Dedifferentiated amniotic fluid mesenchymal stem cell (primary cell): Measurements from ENCODE around the gene HRK.

ENCODE experiments used
- DNase-seq: peaks from one replicate; pipeline ENCODE4 v3.0.0-alpha.2; 2016; ENCODE audit errors: extremely low spot score

HRK gene

GRCh38 chr12:116898669-116899068 is 17.4 kb upstream of the HRK start:
- no peak for DNase-seq

- DNase-seq: no peak
Observed at GRCh38 chr12:116897476-116897875, 16.2 kb upstream of the HRK start.

GRCh38 chr12:116896411-116896924 is 15.2 kb upstream of the HRK start:
- DNase-seq: no peak

- DNase-seq: no peak
Observed at GRCh38 chr12:116894913-116895312, 13.7 kb upstream of the HRK start.

- no peak for DNase-seq
Observed at GRCh38 chr12:116892349-116893140, 11.3 kb upstream of the HRK start.

GRCh38 chr12:116891019-116891418 is 9.8 kb upstream of the HRK start:
- DNase-seq: no peak

- DNase-seq: no peak
Observed at GRCh38 chr12:116890330-116890729, 9.1 kb upstream of the HRK start.

- DNase-seq: no peak
Observed at GRCh38 chr12:116887897-116888296, 6.7 kb upstream of the HRK start.

- DNase-seq: no peak
Observed at GRCh38 chr12:116887244-116887643, 6.0 kb upstream of the HRK start.

GRCh38 chr12:116885491-116885890 is 4.2 kb upstream of the HRK start:
- DNase-seq: no peak

- no peak for DNase-seq
Observed at GRCh38 chr12:116884871-116885270, 3.6 kb upstream of the HRK start.

- no peak for DNase-seq
Observed at GRCh38 chr12:116882742-116883141, 1.5 kb upstream of the HRK start.

GRCh38 chr12:116881877-116882507 is 751 bp upstream of the HRK start:
- DNase-seq: no peak

GRCh38 chr12:116880817-116881324 is 370 bp downstream of the HRK start:
- no peak for DNase-seq

- no peak for DNase-seq
Observed at GRCh38 chr12:116880213-116880816, 926 bp downstream of the HRK start.

GRCh38 chr12:116879509-116880212 is 1.6 kb downstream of the HRK start:
- no peak for DNase-seq

- no peak for DNase-seq
Observed at GRCh38 chr12:116878567-116879508, 2.4 kb downstream of the HRK start.

- DNase-seq: no peak
Observed at GRCh38 chr12:116876151-116876869, 4.9 kb downstream of the HRK start.

GRCh38 chr12:116874324-116874995 is 6.8 kb downstream of the HRK start:
- no peak for DNase-seq

GRCh38 chr12:116870306-116870705 is 10.9 kb downstream of the HRK start:
- DNase-seq: no peak
